ENCODE data around the gene HDHD3. TPM values are rescaled to one million over a fixed set of nuclear protein-coding genes. Genes with fewer than 3 reads are reported as not detected.
"Not testable (repeated sequence)": the region's sequence is repeated elsewhere in the genome, so short reads cannot be mapped to it uniquely, and the experiment has no call there.

HDHD3 gene
- polyA plus RNA-seq, 12 donors, result 3.0 to 51.0 (median 4.3) TPM; not detected in 1

GRCh38 chr9:113368348-113368981 is 8.3 kb downstream of the HDHD3 start:
- DNase-seq, result no peak

GRCh38 chr9:113365652-113366051 is 11.1 kb downstream of the HDHD3 start:
- DNase-seq, result not testable (repeated sequence)

GRCh38 chr9:113364951-113365350 is 11.8 kb downstream of the HDHD3 start:
- no peak for DNase-seq

- DNase-seq, result no peak
Measured at GRCh38 chr9:113363336-113363735, 13.4 kb downstream of the HDHD3 start.

- no peak for DNase-seq
Measured at GRCh38 chr9:113361304-113362018, 15.3 kb downstream of the HDHD3 start.

GRCh38 chr9:113360242-113360842 is 16.4 kb downstream of the HDHD3 start:
- no peak for DNase-seq

GRCh38 chr9:113359385-113359784 is 17.4 kb downstream of the HDHD3 start:
- DNase-seq, result no peak

GRCh38 chr9:113356686-113357292 is 20.0 kb downstream of the HDHD3 start:
- no peak for DNase-seq

GRCh38 chr9:113355040-113355596 is 21.7 kb downstream of the HDHD3 start:
- no peak for DNase-seq

GRCh38 chr9:113352411-113352810 is 24.4 kb downstream of the HDHD3 start:
- no peak for DNase-seq

GRCh38 chr9:113352006-113352405 is 24.8 kb downstream of the HDHD3 start:
- DNase-seq, result no peak

GRCh38 chr9:113350937-113351336 is 25.8 kb downstream of the HDHD3 start:
- DNase-seq, result no peak

- no peak for DNase-seq
Measured at GRCh38 chr9:113350107-113350661, 26.6 kb downstream of the HDHD3 start.

GRCh38 chr9:113349445-113350094 is 27.2 kb downstream of the HDHD3 start, which contains the start of gene BSPRY:
Gene BSPRY (plus strand): TSS chr9:113349541. CDS start chr9:113349580, 39 bp downstream.
- DNase-seq, result no peak

GRCh38 chr9:113349066-113349444 is 27.7 kb downstream of the HDHD3 start:
- DNase-seq, result no peak

- DNase-seq, result no peak
Measured at GRCh38 chr9:113348437-113348836, 28.3 kb downstream of the HDHD3 start.

- no peak for DNase-seq
Measured at GRCh38 chr9:113345671-113346070, 31.1 kb downstream of the HDHD3 start.

GRCh38 chr9:113345190-113345589 is 31.6 kb downstream of the HDHD3 start:
- no peak for DNase-seq

GRCh38 chr9:113343732-113344231 is 33.0 kb downstream of the HDHD3 start:
- DNase-seq, result peak; percentile 7

GRCh38 chr9:113341712-113342410 is 34.9 kb downstream of the HDHD3 start:
- no peak for DNase-seq

Data from muscle of arm (tissue), 12 donors.